ENCODE measurements around the gene ORMDL2. TPM values are rescaled to one million over a fixed set of nuclear protein-coding genes. Genes with fewer than 3 reads are reported as not detected.
"Not testable (repeated sequence)": the region's sequence is repeated elsewhere in the genome, so short reads cannot be mapped to it uniquely, and the experiment has no call there.

The ORMDL2 gene
- total and polyA plus RNA-seq, 11 donors, result 9.6 to 61.9 (median 23.7) TPM

DNA sequence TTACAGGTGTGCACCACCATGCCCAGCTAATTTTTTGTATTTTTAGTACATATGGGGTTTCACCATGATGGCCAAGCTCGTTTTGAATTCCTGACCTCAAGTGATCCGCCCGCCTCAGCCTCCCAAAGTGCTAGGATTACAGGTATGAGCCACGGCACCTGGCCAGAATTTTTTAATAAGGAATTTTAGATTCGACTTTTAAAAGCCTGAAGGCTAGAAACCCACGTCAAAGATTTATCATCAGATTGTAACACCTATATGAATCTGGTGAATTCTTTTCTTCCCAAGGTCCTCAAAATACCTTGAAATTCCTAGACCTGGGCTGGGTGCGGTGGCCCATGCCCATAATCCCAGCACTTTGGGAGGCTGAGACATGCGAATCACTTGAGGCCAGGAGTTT lies 43.6 kb downstream of the ORMDL2 start:
- H3K4me3 ChIP-seq, result no peak overlapping the region
- no peaks in the 10 kb centered on the region for H3K4me1 ChIP-seq
- no peaks in the 10 kb centered on the region for H3K36me3 ChIP-seq
- no peak for DNase-seq
- WGBS, 4 donors, result 90 to 96% (median 92%) methylated on average over 8 of the region's 8 CpGs
- peaks cover 0 to 18% (median 8%) of the 10 kb centered on the region in 12 donors for H3K9me3 ChIP-seq
- no peak overlapping the region for H3K27ac ChIP-seq
- intact Hi-C loops (cut with DNase I), result no loop called here
- ATAC-seq, result no peak
- H3K27me3 ChIP-seq, result no peaks in the 10 kb centered on the region
- TF ChIP-seq POLR2A (IDR thresholded peaks at IDR 0.05), result no peak
- no peak for TF ChIP-seq CTCF (IDR thresholded peaks at IDR 0.05)

GRCh38 chr12:55861871-55862270 lies 44.0 kb downstream of the ORMDL2 start:
- DNase-seq (no peak), ATAC-seq (no peak)
- TF ChIP-seq POLR2A (IDR thresholded peaks at IDR 0.05) (no peak), CTCF (IDR thresholded peaks at IDR 0.05) (no peak)
- intact Hi-C loops (cut with DNase I), result no loop called here
- Histone ChIP-seq H3K4me1 (no peaks in the 10 kb centered on the region), H3K27ac (no peak overlapping the region), H3K4me3 (no peak overlapping the region), H3K36me3 (no peaks in the 10 kb centered on the region), H3K9me3 (peaks cover 0 to 18% (median 8%) of the 10 kb centered on the region in 12 donors), H3K27me3 (no peaks in the 10 kb centered on the region)
- WGBS, 4 donors, result 81 to 84% (median 83%) methylated on average over 3 of the region's 3 CpGs

GRCh38 chr12:55862286-55862685 lies 44.4 kb downstream of the ORMDL2 start:
- ATAC-seq (no peak), DNase-seq (no peak)
- no peaks in the 10 kb centered on the region for H3K27me3 ChIP-seq
- no peaks in the 10 kb centered on the region for H3K4me1 ChIP-seq
- no peak overlapping the region for H3K4me3 ChIP-seq
- no peaks in the 10 kb centered on the region for H3K36me3 ChIP-seq
- TF ChIP-seq CTCF (IDR thresholded peaks at IDR 0.05), result no peak
- no peak for TF ChIP-seq POLR2A (IDR thresholded peaks at IDR 0.05)
- intact Hi-C loops (cut with DNase I), result no loop called here
- H3K9me3 ChIP-seq, result peaks cover 0 to 18% (median 8%) of the 10 kb centered on the region in 12 donors
- no peak overlapping the region for H3K27ac ChIP-seq

GRCh38 chr12:55862931-55863330 lies 45.1 kb downstream of the ORMDL2 start:
- H3K4me1 ChIP-seq; H3K27ac ChIP-seq; H3K4me3 ChIP-seq; DNase-seq; H3K27me3 ChIP-seq; ATAC-seq; intact Hi-C loops (cut with DNase I); H3K36me3 ChIP-seq: not testable (repeated sequence)
- H3K9me3 ChIP-seq, result peaks cover 0 to 18% (median 8%) of the 10 kb centered on the region in 12 donors
- WGBS, 4 donors, result 92 to 96% (median 94%) methylated on average over 13 of the region's 13 CpGs

DNA sequence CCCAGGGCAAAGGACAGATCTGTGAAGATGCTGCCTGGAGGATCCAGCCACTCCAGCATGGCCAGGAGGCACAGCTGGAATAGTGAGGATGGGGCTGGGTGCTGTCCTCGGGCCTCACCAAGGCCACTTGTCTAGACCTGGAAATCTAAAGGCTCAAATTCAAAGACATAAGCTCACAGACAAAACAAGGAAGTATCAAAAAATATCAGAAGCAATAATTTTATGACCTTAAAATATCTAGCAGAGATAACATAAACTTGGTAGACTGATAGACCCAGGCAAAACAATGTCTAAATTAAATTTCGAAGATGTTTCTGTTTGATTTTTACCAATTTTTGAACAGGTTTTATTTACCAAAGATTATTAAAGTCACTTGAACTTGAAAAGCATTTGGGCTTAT lies 47.5 kb downstream of the ORMDL2 start:
- ATAC-seq (no peak), DNase-seq (no peak)
- H3K36me3 ChIP-seq, result no peaks in the 10 kb centered on the region
- H3K4me1 ChIP-seq, result no peaks in the 10 kb centered on the region
- WGBS, 4 donors, result 80 to 92% (median 85%) methylated on average over 2 of the region's 2 CpGs
- TF ChIP-seq POLR2A (IDR thresholded peaks at IDR 0.05) (no peak), CTCF (IDR thresholded peaks at IDR 0.05) (no peak)
- H3K27me3 ChIP-seq, result no peaks in the 10 kb centered on the region
- intact Hi-C loops (cut with DNase I), result no loop called here
- no peak overlapping the region for H3K4me3 ChIP-seq
- H3K9me3 ChIP-seq, result peaks cover 0 to 18% (median 8%) of the 10 kb centered on the region in 12 donors
- H3K27ac ChIP-seq, result no peak overlapping the region

DNA sequence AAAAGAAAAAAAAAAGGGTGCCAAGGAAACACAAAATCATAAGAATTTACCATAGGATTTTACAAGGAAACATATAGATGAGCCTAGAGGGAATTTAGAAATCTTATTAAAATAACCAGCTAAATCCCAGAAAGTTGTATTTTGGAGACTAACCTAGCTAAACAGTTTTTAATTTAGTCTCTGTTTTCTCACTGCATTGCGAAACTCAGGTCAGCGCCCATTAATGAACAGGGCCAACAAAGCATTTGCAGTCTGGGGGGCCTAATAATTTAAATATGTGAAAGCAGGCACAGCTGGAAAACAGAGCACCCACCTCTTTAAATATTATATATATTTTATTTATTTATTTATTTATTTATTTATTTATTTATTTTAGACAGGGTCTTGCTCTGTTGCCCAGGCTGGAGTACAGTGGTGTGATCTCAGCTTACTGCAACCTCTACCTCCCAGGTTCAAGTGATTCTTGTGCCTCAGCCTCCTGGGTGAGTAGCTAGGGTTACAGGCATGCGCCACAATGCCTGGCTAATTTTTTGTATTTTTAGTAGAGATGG lies 48.7 kb downstream of the ORMDL2 start:
- intact Hi-C loops (cut with DNase I); DNase-seq; H3K36me3 ChIP-seq; H3K27me3 ChIP-seq; ATAC-seq; H3K4me1 ChIP-seq; H3K4me3 ChIP-seq; H3K27ac ChIP-seq: not testable (repeated sequence)
- 83 to 98% (median 96%) methylated on average over 3 of the region's 3 CpGs for WGBS, 4 donors
- peaks cover 0 to 18% (median 8%) of the 10 kb centered on the region in 12 donors for H3K9me3 ChIP-seq

Data from heart left ventricle (tissue), 16 donors.